Testis (tissue), 3 donors: Measurements from ENCODE around the gene GPR152. TPM values are rescaled to one million over a fixed set of nuclear protein-coding genes. Genes with fewer than 3 reads are reported as not detected.

ENCODE experiments used
- DNase-seq: peaks from one replicate; pipeline ENCODE4 v3.0.0-alpha.2; 2019
- H3K27ac ChIP-seq, 2 donors: fragments of 200-600 bp; sonication (generic); one replicate each; pipeline ENCODE4 v1.5.1; 2019
- H3K27me3 ChIP-seq: fragments of 200-600 bp; sonication (generic); one replicate; pipeline ENCODE4 v1.5.1; 2019
- H3K36me3 ChIP-seq: fragments of 200-600 bp; sonication (generic); one replicate; pipeline ENCODE4 v1.5.1; 2017; ENCODE audit warnings: low read depth; ENCODE audit errors: missing control alignments
- H3K4me1 ChIP-seq: fragments of 200-600 bp; sonication (generic); one replicate; pipeline ENCODE4 v1.5.1; 2019
- H3K4me3 ChIP-seq, 2 donors: fragments of 200-600 bp; sonication (generic); one replicate each; pipeline ENCODE4 v1.5.1; 2017 to 2019
- H3K9me3 ChIP-seq: fragments of 200-600 bp; sonication (generic); one replicate; pipeline ENCODE4 v1.5.1; 2017
- CTCF ChIP-seq, 3 experiments: fragments of 450-650 bp in 2 of 3; fragments of 200-600 bp in 1 of 3; sonication (generic) in 1 of 3; IDR thresholded peaks; one replicate each; pipeline ENCODE4 v1.5.1; 2016 to 2019; ENCODE audit warnings: antibody characterized with exemption in 3 of 3, mild to moderate bottlenecking in 2 of 3, moderate library complexity in 1 of 3
- POLR2A ChIP-seq: fragments of 450-650 bp; IDR thresholded peaks from one replicate; pipeline ENCODE4 v1.6.1; 2017; ENCODE audit warnings: antibody characterized with exemption, mild to moderate bottlenecking, moderate library complexity
- WGBS, 2 donors: methylation state at CpG; one replicate each; pipeline ENCODE4 v1.1.5; 2018; 5-methylcytosine and 5-hydroxymethylcytosine counted together
- intact Hi-C: fragments of 100-400 bp; cut with DNase I; formaldehyde crosslinking; loops from one replicate; pipeline ENCODE4 v1.15.1; 2023; ENCODE audit warnings: low total_unique reads
- polyA plus RNA-seq: library from polyadenylated mRNA; stranded (reverse); fragments of 350-450 nt; fragmentation: Illumina TruSeq; extraction: RNeasy Lipid Tissue Mini Kit (QIAGEN cat#74804); gene quantifications from one replicate; pipeline ENCODE4 v1.2.3, GENCODE V29; 2014; ENCODE audit warnings: low read depth, low replicate concordance; ENCODE audit not compliant: insufficient read depth
- total RNA-seq, 2 donors: library from RNA; depleted of rRNA; stranded (reverse); fragments of >200 nt; gene quantifications; one replicate each; pipeline ENCODE4 v1.2.3, GENCODE V29; 2016

GPR152 gene
- total and polyA plus RNA-seq, 3 donors from 2014 or later = not detected

GRCh38 chr11:67445515-67445914 is 7.0 kb downstream of the GPR152 start:
- no peaks in the 10 kb centered on the region for H3K36me3 ChIP-seq
- H3K4me3 ChIP-seq = no peak overlapping the region
- intact Hi-C loops = no loop called here
- 77 to 79% methylated on average over 5 of the region's 5 CpGs for WGBS, 2 donors
- TF ChIP-seq POLR2A (no peak), CTCF (IDR thresholded peaks at IDR 0.05) (no peak)
- H3K9me3 ChIP-seq = no peaks in the 10 kb centered on the region
- no peak for DNase-seq
- H3K27me3 ChIP-seq = no peaks in the 10 kb centered on the region
- H3K4me1 ChIP-seq = peaks cover 5% of the 10 kb centered on the region
- no peak overlapping the region for H3K27ac ChIP-seq

- TF ChIP-seq POLR2A = no peak
- no peak for TF ChIP-seq CTCF (IDR thresholded peaks at IDR 0.05)
- DNase-seq = no peak
- Histone ChIP-seq H3K27ac (peak overlapping the region; percentile 61 to 92), H3K9me3 (no peaks in the 10 kb centered on the region), H3K4me1 (peaks cover 5% of the 10 kb centered on the region), H3K4me3 (peak overlapping the region; percentile 81), H3K27me3 (no peaks in the 10 kb centered on the region), H3K36me3 (no peaks in the 10 kb centered on the region)
- WGBS, 2 donors = 23 to 24% methylated on average over 32 to 45 of the region's 45 CpGs
- intact Hi-C loops = no loop called here
Observed at GRCh38 chr11:67442504-67443404, 9.8 kb downstream of the GPR152 start.

GRCh38 chr11:67441731-67442351 is 10.7 kb downstream of the GPR152 start:
- WGBS, 2 donors = 89% methylated on average over 28 of the region's 28 CpGs; no CpG with 5 or more reads in 1 of the 2 donors
- Histone ChIP-seq H3K9me3 (no peaks in the 10 kb centered on the region), H3K4me3 (no peak overlapping the region), H3K36me3 (no peaks in the 10 kb centered on the region), H3K4me1 (peaks cover 5% of the 10 kb centered on the region), H3K27me3 (no peaks in the 10 kb centered on the region), H3K27ac (no peak overlapping the region)
- no peak for DNase-seq
- intact Hi-C loops = no loop called here
- TF ChIP-seq POLR2A (no peak), CTCF (IDR thresholded peaks at IDR 0.05) (no peak)

GRCh38 chr11:67441098-67441563 is 11.4 kb downstream of the GPR152 start:
- H3K9me3 ChIP-seq = no peaks in the 10 kb centered on the region
- intact Hi-C loops = no loop called here
- 90 to 91% methylated on average over 7 to 21 of the region's 21 CpGs for WGBS, 2 donors
- no peak overlapping the region for H3K27ac ChIP-seq
- H3K4me3 ChIP-seq = no peak overlapping the region
- TF ChIP-seq POLR2A (no peak), CTCF (IDR thresholded peaks at IDR 0.05) (no peak)
- H3K27me3 ChIP-seq = no peaks in the 10 kb centered on the region
- no peaks in the 10 kb centered on the region for H3K36me3 ChIP-seq
- H3K4me1 ChIP-seq = peaks cover 5% of the 10 kb centered on the region
- no peak for DNase-seq
